HL-60 (cell line): Measurements from ENCODE around the gene C1QL1.

Experiments
- CTCF ChIP-seq: IDR thresholded peaks from one replicate; pipeline ENCODE4 v1.5.1; 2011; ENCODE audit warnings: low read length, control low read depth, inconsistent platforms; ENCODE audit not compliant: insufficient read depth
- POLR2AphosphoS5 ChIP-seq: IDR thresholded peaks from 2 replicates; pipeline ENCODE4 v1.6.1; 2012; ENCODE audit warnings: low read depth
- REST ChIP-seq: IDR thresholded peaks from 2 replicates; pipeline ENCODE4 v1.6.1; 2012; ENCODE audit warnings: low read depth; ENCODE audit not compliant: insufficient replicate concordance

GRCh38 chr17:44961921-44962350 lies 6.2 kb downstream of the C1QL1 start:
- no peak for TF ChIP-seq CTCF
- no peak for TF ChIP-seq POLR2AphosphoS5
- no peak for TF ChIP-seq REST
